Lower lobe of right lung (tissue), 2 donors: ENCODE results near the gene NUDC. TPM values are rescaled to one million over a fixed set of nuclear protein-coding genes. Genes with fewer than 3 reads are reported as not detected.

Experiments
- ATAC-seq, 2 donors: fragments of 200-7000 bp; cut with Tn5 transposase; one replicate each; pipeline ENCODE4 v1.9.1; 2020 to 2022; ENCODE audit warnings: mild to moderate bottlenecking in 2 of 2, moderate library complexity in 2 of 2
- DNase-seq: peaks from one replicate; pipeline ENCODE4 v3.0.0-alpha.2; 2020
- H3K27ac ChIP-seq: fragments of 200-600 bp; one replicate; pipeline ENCODE4 v1.8.0; 2022
- H3K27me3 ChIP-seq: fragments of 200-600 bp; one replicate; pipeline ENCODE4 v1.8.0; 2022; ENCODE audit warnings: low read depth
- H3K36me3 ChIP-seq: fragments of 200-600 bp; one replicate; pipeline ENCODE4 v1.8.0; 2022; ENCODE audit warnings: mild to moderate bottlenecking
- H3K4me1 ChIP-seq: fragments of 200-600 bp; one replicate; pipeline ENCODE4 v1.8.0; 2022
- H3K4me3 ChIP-seq: fragments of 200-600 bp; one replicate; pipeline ENCODE4 v1.8.0; 2022; ENCODE audit warnings: mild to moderate bottlenecking
- H3K9me3 ChIP-seq: fragments of 200-600 bp; one replicate; pipeline ENCODE4 v1.8.0; 2022
- CTCF ChIP-seq: fragments of 200-600 bp; IDR thresholded peaks from one replicate; pipeline ENCODE4 v1.8.0; 2022; ENCODE audit warnings: antibody characterized with exemption, mild to moderate bottlenecking
- intact Hi-C: fragments of 100-400 bp; cut with DNase I; formaldehyde crosslinking; loops from one replicate; pipeline ENCODE4 v1.11.0; 2022
- total RNA-seq: library from RNA; stranded (reverse); fragmentation: NEBNext Ultra II Directional; extraction: Animal tissue kit (Norgen Biotek cat#: 25700); gene quantifications from one replicate; pipeline ENCODE4 v1.2.1, GENCODE V29; 2021
- donor health status: DM: no; HTN: yes; CAD: no; lungs with severe emphysema.

Gene NUDC
- total RNA-seq, 1 donor from 2014 or later: 56.7 TPM

GRCh38 chr1:26949266-26949925, 27.9 kb downstream of the NUDC start:
- H3K27me3 ChIP-seq: no peaks in the 10 kb centered on the region
- ATAC-seq (no peak), DNase-seq (no peak)
- intact Hi-C loops: no loop called here
- H3K4me1 ChIP-seq: no peaks in the 10 kb centered on the region
- no peak for TF ChIP-seq CTCF
- H3K9me3 ChIP-seq: no peaks in the 10 kb centered on the region
- H3K36me3 ChIP-seq: peaks cover 45% of the 10 kb centered on the region
- no peak overlapping the region for H3K27ac ChIP-seq
- H3K4me3 ChIP-seq: no peak overlapping the region

GRCh38 chr1:26949926-26950319, 28.4 kb downstream of the NUDC start:
- ATAC-seq (peak in 1 of 2 donors; percentile 5), DNase-seq (no peak)
- no peaks in the 10 kb centered on the region for H3K9me3 ChIP-seq
- no peak overlapping the region for H3K27ac ChIP-seq
- no peaks in the 10 kb centered on the region for H3K4me1 ChIP-seq
- H3K27me3 ChIP-seq: no peaks in the 10 kb centered on the region
- H3K4me3 ChIP-seq: no peak overlapping the region
- peaks cover 40% of the 10 kb centered on the region for H3K36me3 ChIP-seq
- TF ChIP-seq CTCF: no peak
- intact Hi-C loops: no loop called here

- Histone ChIP-seq H3K4me3 (no peak overlapping the region), H3K36me3 (peaks cover 33% of the 10 kb centered on the region), H3K4me1 (no peaks in the 10 kb centered on the region), H3K9me3 (no peaks in the 10 kb centered on the region), H3K27ac (no peak overlapping the region), H3K27me3 (no peaks in the 10 kb centered on the region)
- TF ChIP-seq CTCF: no peak
- ATAC-seq: no peak
- DNase-seq: no peak
- intact Hi-C loops: no loop called here
Measured at GRCh38 chr1:26950602-26951001, 29.1 kb downstream of the NUDC start.

GRCh38 chr1:26951216-26951615, 29.7 kb downstream of the NUDC start:
- no peaks in the 10 kb centered on the region for H3K4me1 ChIP-seq
- intact Hi-C loops: no loop called here
- DNase-seq: no peak
- no peak for ATAC-seq
- H3K27me3 ChIP-seq: no peaks in the 10 kb centered on the region
- H3K4me3 ChIP-seq: no peak overlapping the region
- peaks cover 27% of the 10 kb centered on the region for H3K36me3 ChIP-seq
- H3K27ac ChIP-seq: no peak overlapping the region
- TF ChIP-seq CTCF: no peak
- H3K9me3 ChIP-seq: no peaks in the 10 kb centered on the region

GRCh38 chr1:26951821-26952497, 30.4 kb downstream of the NUDC start:
- peak; percentile 21 to 31 for ATAC-seq

More at GRCh38 chr1:26951821-26952497, 30.4 kb downstream of the NUDC start:
- H3K9me3 ChIP-seq: no peaks in the 10 kb centered on the region
- H3K36me3 ChIP-seq: peaks cover 19% of the 10 kb centered on the region
- H3K27ac ChIP-seq: no peak overlapping the region
- no peak for DNase-seq
- H3K27me3 ChIP-seq: peaks cover under 1% of the 10 kb centered on the region
- TF ChIP-seq CTCF: no peak
- H3K4me3 ChIP-seq: no peak overlapping the region
- H3K4me1 ChIP-seq: no peaks in the 10 kb centered on the region
- intact Hi-C loops: no loop called here
